ENCODE measurements around the gene DDHD1. TPM values are rescaled to one million over a fixed set of nuclear protein-coding genes. Genes with fewer than 3 reads are reported as not detected.

Gene DDHD1
- total and polyA plus RNA-seq, 10 donors = 3.4 to 52.2 (median 25.9) TPM

DNA sequence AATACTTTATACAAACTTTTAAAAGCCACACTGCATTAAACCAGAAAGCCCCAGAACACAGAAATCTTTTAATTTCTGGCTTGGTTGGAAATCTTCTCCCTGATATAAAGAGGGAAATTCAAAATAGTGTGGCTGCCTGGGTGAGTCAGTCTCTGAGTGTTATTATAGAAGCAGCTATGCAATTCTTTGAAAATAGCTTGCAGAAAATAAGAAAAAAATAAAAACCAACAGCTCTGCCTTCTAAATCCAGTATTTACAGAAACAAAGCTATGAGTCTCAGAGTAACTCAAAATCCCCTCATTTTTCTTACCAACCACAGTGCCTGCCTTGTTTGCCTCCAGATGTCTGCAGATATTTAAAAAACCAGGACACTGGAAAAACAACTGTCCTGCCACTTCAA, 133.7 kb downstream of the DDHD1 start:
- intact Hi-C loops (cut with DNase I; ENCODE audit: low total_unique reads) = no loop called here
- Histone ChIP-seq H3K27me3 (replicated peaks in 1 of 7) (no peaks in the 10 kb centered on the region), H3K9me3 (no peaks in the 10 kb centered on the region), H3K4me1 (no peaks in the 10 kb centered on the region), H3K4me3 (no peak overlapping the region), H3K36me3 (no peaks in the 10 kb centered on the region), H3K27ac (no peak overlapping the region)
- no peak for TF ChIP-seq POLR2A (IDR thresholded peaks at IDR 0.05)
- TF ChIP-seq CTCF (IDR thresholded peaks at IDR 0.05 in 8 of 11, conservative IDR thresholded peaks at IDR 0.05 in 3 of 11) = no peak
- TF ChIP-seq POLR2AphosphoS5 (IDR thresholded peaks at IDR 0.05) = no peak
- no peak for DNase-seq

- H3K9me3 ChIP-seq = no peaks in the 10 kb centered on the region
- no peaks in the 10 kb centered on the region for H3K36me3 ChIP-seq
- H3K4me3 ChIP-seq = no peak overlapping the region
- H3K4me1 ChIP-seq = no peaks in the 10 kb centered on the region
- 64 to 86% (median 80%) methylated on average over 3 of the region's 3 CpGs for WGBS, 5 donors
- intact Hi-C loops (cut with DNase I; ENCODE audit: low total_unique reads) = no loop called here
- TF ChIP-seq POLR2A (IDR thresholded peaks at IDR 0.05) (no peak), CTCF (IDR thresholded peaks at IDR 0.05 in 8 of 11, conservative IDR thresholded peaks at IDR 0.05 in 3 of 11) (no peak), POLR2AphosphoS5 (IDR thresholded peaks at IDR 0.05) (no peak)
- no peak for DNase-seq
- no peak overlapping the region for H3K27ac ChIP-seq
- no peaks in the 10 kb centered on the region for H3K27me3 ChIP-seq (replicated peaks in 1 of 7)
Measured at GRCh38 chr14:53017837-53018236, 135.3 kb downstream of the DDHD1 start.

DNA sequence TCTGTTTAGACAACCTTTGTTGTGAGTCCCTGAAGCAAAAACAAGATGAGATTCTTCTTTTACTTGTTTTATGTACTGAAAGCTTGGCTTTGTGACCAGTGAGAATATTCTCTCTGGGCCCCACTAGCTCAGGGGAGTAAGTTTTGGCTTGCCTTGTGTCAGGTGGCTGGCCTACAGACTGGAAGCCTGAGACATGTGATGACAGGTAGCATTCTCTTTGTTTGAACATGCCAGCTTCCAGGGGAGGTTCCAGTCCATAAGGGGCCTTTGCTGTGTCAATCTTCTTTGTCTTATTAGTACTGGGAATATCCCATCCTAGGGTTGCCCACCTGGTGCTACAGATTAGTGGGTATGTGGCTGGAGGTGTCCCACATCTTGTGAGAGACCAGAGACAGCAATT, 136.2 kb downstream of the DDHD1 start:
- no peak for DNase-seq
- TF ChIP-seq POLR2AphosphoS5 (IDR thresholded peaks at IDR 0.05) = no peak
- no peak for TF ChIP-seq POLR2A (IDR thresholded peaks at IDR 0.05)
- TF ChIP-seq CTCF (IDR thresholded peaks at IDR 0.05 in 8 of 11, conservative IDR thresholded peaks at IDR 0.05 in 3 of 11) = no peak
- no peaks in the 10 kb centered on the region for H3K36me3 ChIP-seq

GRCh38 chr14:53016491-53016890, 136.6 kb downstream of the DDHD1 start:
- Histone ChIP-seq H3K4me3 (no peak overlapping the region), H3K36me3 (no peaks in the 10 kb centered on the region), H3K9me3 (no peaks in the 10 kb centered on the region), H3K27ac (no peak overlapping the region), H3K27me3 (replicated peaks in 1 of 7) (no peaks in the 10 kb centered on the region), H3K4me1 (no peaks in the 10 kb centered on the region)
- no peak for DNase-seq
- 67 to 82% (median 81%) methylated on average over 2 of the region's 2 CpGs for WGBS, 5 donors
- intact Hi-C loops (cut with DNase I; ENCODE audit: low total_unique reads) = no loop called here
- TF ChIP-seq POLR2AphosphoS5 (IDR thresholded peaks at IDR 0.05) (no peak), POLR2A (IDR thresholded peaks at IDR 0.05) (no peak), CTCF (IDR thresholded peaks at IDR 0.05 in 8 of 11, conservative IDR thresholded peaks at IDR 0.05 in 3 of 11) (no peak)

More for the DNA sequence above, 136.2 kb downstream of the DDHD1 start:
- H3K4me3 ChIP-seq = no peak overlapping the region
- no peak overlapping the region for H3K27ac ChIP-seq
- no peaks in the 10 kb centered on the region for H3K9me3 ChIP-seq
- intact Hi-C loops (cut with DNase I; ENCODE audit: low total_unique reads) = no loop called here
- no peaks in the 10 kb centered on the region for H3K27me3 ChIP-seq (replicated peaks in 1 of 7)
- H3K4me1 ChIP-seq = no peaks in the 10 kb centered on the region
